ENCODE data around the gene YBX1. TPM values are rescaled to one million over a fixed set of nuclear protein-coding genes. Genes with fewer than 3 reads are reported as not detected.

Gene YBX1
- total RNA-seq, result 815 and 840 TPM in 2 replicates

DNA sequence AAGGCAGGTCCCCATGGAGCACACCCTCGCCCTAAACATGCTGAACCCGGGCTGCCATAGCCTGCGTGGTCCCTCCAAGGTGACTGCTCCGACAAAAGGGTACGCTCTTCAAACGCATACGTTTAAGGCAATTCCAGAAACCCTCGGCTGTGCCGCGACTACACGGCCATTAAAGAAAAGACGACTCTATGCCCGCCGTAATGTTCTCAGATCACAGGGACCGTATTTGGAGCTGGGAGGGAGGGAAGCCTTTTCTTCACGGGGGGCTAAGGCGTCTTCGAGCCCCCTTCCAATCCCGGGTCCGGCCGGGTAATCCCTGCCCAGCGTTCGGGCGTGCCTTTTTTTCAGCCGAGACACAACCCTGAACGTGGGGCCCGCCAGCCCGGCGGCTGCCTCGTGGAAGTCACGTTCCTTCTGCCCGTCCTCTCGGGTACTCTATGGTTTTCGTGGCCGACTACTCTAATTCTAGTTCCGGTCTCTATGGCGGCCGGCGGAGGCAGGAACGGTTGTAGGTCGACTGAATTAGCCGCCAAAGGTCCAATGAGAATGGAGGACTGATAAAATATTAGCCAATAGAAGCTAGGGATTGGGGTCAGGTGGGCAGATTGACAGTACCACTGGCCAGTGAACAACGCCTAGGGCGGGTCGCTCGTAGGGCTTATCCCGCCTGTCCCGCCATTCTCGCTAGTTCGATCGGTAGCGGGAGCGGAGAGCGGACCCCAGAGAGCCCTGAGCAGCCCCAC is at the start of gene YBX1:
Gene YBX1, plus strand, starts transcription at position 678 of the 743 bp plus-strand sequence. CDS start 148 bp downstream, outside the sequence.
- peaks cover 45% of the 10 kb centered on the region for H3K4me1 Mint-ChIP-seq (ENCODE audit: low read depth)
- H3K36me3 Mint-ChIP-seq (ENCODE audit: low read depth), result peaks cover 46% of the 10 kb centered on the region
- peak within 1 kb of the TSS; percentile 97 for H3K4me3 Mint-ChIP-seq (ENCODE audit: low read depth)
- no peaks in the 10 kb centered on the region for H3K27me3 Mint-ChIP-seq (ENCODE audit: low read depth)
- peak within 1 kb of the TSS; percentile 96 for H3K27ac Mint-ChIP-seq
- H3K9me3 Mint-ChIP-seq, result no peaks in the 10 kb centered on the region
- intact Hi-C loops (cut with micrococcal nuclease), result loop anchor here (1.0 to 10.0 kb wide), 7 partner anchors 24 to 1697 kb away; partner anchors contain the start of genes C1orf50, ELOVL1, FOXJ3 and P3H1
- peak; percentile 94 for DNase-seq (ENCODE audit: low spot score)

DNA sequence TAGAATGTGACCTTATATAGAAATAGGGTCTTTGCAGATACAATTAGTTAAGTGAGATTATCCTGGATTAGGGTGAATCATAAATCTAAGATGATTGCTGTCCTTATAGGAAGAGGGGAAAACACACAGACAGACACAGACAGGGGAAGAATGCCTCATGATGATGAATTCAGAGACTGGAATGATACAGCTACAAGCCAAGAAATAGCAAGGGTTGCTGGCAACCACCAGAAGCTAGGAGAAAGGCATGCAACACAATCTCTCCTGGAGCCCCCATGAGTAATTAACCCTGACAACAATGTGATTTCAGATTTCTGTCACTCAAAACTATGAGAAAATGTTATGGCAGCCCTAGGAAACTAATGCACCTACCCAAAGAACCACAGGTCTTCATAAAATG is 43.1 kb upstream of the YBX1 start:
- no peaks in the 10 kb centered on the region for H3K36me3 Mint-ChIP-seq (ENCODE audit: low read depth)
- H3K4me1 Mint-ChIP-seq (ENCODE audit: low read depth), result no peaks in the 10 kb centered on the region
- no peak for DNase-seq (ENCODE audit: low spot score)
- intact Hi-C loops (cut with micrococcal nuclease), result no loop called here
- no peak overlapping the region for H3K4me3 Mint-ChIP-seq (ENCODE audit: low read depth)
- no peaks in the 10 kb centered on the region for H3K9me3 Mint-ChIP-seq
- H3K27ac Mint-ChIP-seq, result no peak overlapping the region
- peaks cover 2% of the 10 kb centered on the region for H3K27me3 Mint-ChIP-seq (ENCODE audit: low read depth)

DNA sequence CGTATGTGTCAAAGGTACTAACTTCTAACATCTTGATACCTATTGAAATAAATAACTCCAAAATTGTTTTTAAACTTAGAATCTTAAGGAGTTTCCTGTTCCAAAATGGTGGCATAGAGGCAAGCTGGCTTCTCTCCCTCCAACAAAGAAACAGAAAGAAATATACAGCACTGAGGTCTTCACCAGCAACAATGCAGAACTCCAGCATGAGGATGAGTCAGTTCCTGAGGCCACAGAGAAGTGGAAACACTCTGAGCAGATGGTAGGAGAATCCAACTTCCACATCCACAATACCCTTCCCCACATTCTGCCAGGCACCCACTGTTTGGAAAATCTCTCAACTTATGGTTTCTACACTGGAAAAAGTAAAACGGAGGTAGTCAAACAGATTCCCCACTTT is 36.2 kb upstream of the YBX1 start:
- Mint-ChIP-seq H3K4me3 (ENCODE audit: low read depth) (no peak overlapping the region), H3K27me3 (ENCODE audit: low read depth) (peaks cover 11% of the 10 kb centered on the region), H3K27ac (no peak overlapping the region), H3K9me3 (peaks cover 4% of the 10 kb centered on the region), H3K36me3 (ENCODE audit: low read depth) (no peaks in the 10 kb centered on the region), H3K4me1 (ENCODE audit: low read depth) (no peaks in the 10 kb centered on the region)
- no peak for DNase-seq (ENCODE audit: low spot score)
- intact Hi-C loops (cut with micrococcal nuclease), result no loop called here

DNA sequence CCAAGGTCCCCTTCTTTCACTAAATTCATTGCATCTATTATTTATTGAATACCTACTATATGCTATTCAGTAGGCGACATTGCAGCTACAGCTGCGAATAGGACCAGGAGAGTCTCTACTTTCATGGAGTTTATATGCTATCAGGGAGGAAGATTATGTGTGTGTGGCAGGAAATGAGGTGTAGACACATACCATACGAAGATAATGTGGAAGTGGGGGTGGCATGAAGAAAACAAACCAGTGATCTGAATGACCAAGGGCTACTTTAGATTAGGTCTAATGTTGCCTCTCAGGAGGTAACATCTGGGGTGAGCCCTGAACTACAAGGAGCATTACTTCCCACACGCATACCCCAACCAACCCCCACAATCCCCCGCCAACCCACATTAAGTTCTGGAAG is 25.0 kb upstream of the YBX1 start:
- DNase-seq (ENCODE audit: low spot score), result no peak
- Mint-ChIP-seq H3K36me3 (ENCODE audit: low read depth) (peaks cover 30% of the 10 kb centered on the region), H3K27me3 (ENCODE audit: low read depth) (peaks cover 4% of the 10 kb centered on the region), H3K4me1 (ENCODE audit: low read depth) (peaks cover 37% of the 10 kb centered on the region), H3K9me3 (no peaks in the 10 kb centered on the region), H3K4me3 (ENCODE audit: low read depth) (peak overlapping the region; percentile 99), H3K27ac (peak overlapping the region; percentile 84)
- intact Hi-C loops (cut with micrococcal nuclease), result loop anchor here (5.0 kb wide), 1 partner anchor 190 kb away; the partner anchor contains the start of gene ZNF691

DNA sequence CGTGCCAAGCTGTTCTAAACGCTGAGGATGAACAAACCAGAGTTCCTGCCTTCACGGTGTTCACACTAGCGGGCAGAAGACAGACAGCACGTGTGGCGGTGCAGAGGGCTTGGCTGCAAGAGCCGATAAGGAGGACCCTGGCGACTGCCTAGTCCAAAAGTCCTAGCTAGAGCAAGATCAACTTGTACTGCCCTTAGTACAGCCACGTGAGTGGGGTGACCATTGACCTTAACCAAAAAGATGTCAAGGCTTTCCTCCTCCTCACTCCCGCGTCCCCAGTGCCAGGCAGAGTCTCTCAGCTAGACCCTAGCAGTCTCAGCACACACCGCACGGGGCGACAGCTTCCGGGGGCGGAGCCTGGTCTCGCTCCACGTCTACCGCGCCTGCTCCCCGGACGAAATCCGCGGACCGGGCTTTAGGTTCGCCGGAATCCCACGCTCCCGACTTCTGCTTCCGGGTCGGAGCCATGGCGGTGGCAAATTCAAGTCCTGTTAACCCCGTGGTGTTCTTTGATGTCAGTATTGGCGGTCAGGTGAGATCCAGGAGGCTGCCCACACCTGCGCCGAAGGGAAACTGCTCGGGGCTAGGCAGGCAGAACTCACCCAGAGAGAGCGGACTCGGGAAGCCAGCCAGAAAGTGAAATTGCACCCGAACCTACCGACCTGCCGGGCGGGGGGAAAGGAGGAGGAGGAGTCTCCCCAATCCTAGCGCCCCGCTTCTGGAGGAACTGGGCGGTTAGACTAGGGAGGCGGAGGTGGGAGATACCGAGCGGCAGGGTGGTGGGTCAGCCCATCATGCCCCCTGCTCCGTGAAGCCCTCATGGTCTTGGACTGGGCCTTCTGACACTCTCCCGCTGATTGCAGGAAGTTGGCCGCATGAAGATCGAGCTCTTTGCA is 24.0 kb upstream of the YBX1 start, which contains the start of gene PPIH:
Gene PPIH, plus strand, starts transcription at position 443 of the 896 bp plus-strand sequence. Its CDS starts 24 bp downstream, at position 467.
- intact Hi-C loops (cut with micrococcal nuclease), result loop anchor here (1.0 to 5.0 kb wide), 4 partner anchors 23 to 195 kb away; partner anchors contain the start of genes C1orf50, CCDC30, P3H1 and ZNF691
- Mint-ChIP-seq H3K27me3 (ENCODE audit: low read depth) (peaks cover 4% of the 10 kb centered on the region), H3K36me3 (ENCODE audit: low read depth) (peaks cover 34% of the 10 kb centered on the region), H3K27ac (peak within 1 kb of the TSS; percentile 97), H3K4me1 (ENCODE audit: low read depth) (peaks cover 37% of the 10 kb centered on the region), H3K9me3 (no peaks in the 10 kb centered on the region), H3K4me3 (ENCODE audit: low read depth) (peak within 1 kb of the TSS; percentile 99)
- DNase-seq (ENCODE audit: low spot score), result peak; percentile 93

DNA sequence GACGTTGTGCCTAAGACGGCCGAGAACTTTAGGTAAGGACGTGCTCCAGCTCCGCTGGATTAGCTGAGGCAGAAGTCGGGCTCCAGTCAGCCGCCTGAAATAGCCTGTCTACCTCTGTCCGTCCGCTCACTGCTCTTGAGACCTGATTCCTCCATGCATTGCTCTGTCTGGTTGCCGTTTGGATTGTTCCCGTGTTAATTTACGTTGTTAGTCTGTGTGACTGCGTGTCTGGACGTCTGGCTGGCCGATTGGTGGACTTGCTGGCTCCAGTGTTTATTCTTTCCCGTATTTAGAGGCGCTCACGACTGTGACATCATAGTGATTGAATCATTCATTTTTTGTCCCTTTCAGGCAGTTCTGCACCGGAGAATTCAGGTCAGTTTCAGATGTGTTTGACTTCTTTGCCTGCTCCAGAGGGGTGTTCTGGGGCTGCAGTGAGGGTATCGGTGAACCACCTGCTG is 23.3 kb upstream of the YBX1 start:
- H3K4me1 Mint-ChIP-seq (ENCODE audit: low read depth), result peaks cover 37% of the 10 kb centered on the region
- intact Hi-C loops (cut with micrococcal nuclease), result loop anchor here (1.0 to 5.0 kb wide), 4 partner anchors 22 to 196 kb away; partner anchors contain the start of genes C1orf50, CCDC30, P3H1 and ZNF691
- H3K4me3 Mint-ChIP-seq (ENCODE audit: low read depth), result peak overlapping the region; percentile 99
- H3K36me3 Mint-ChIP-seq (ENCODE audit: low read depth), result peaks cover 40% of the 10 kb centered on the region
- DNase-seq (ENCODE audit: low spot score), result no peak
- peak overlapping the region; percentile 97 for H3K27ac Mint-ChIP-seq
- no peaks in the 10 kb centered on the region for H3K27me3 Mint-ChIP-seq (ENCODE audit: low read depth)
- H3K9me3 Mint-ChIP-seq, result no peaks in the 10 kb centered on the region

DNA sequence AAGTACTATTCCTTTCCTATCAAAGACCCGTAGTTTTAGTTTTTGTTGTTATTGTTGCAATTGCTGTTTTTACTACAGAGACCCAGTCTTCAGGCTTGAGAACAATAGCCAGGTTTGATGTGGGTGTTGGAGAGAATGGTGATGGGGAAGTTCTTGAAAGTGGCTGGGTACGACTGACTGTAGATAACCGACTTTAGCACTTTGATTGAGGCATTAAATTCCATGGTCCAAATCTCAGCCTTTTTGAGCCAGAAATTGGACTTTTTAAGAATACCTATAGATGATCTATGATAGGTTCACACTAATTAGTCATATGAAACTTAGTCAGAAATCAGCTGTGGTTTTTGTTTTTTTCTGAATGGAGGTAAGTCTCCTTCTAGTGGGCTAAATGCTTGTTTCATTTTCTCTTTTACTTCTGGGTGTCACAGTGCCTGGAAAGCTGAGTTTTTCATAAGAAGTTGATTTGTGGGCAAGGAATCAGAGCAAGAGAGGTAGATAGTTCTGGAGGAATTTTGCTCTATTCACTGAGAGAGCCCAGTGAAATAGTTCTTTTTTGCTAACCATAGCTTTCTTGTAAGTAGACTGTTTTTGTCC is 21.2 kb upstream of the YBX1 start:
- intact Hi-C loops (cut with micrococcal nuclease), result no loop called here
- Mint-ChIP-seq H3K4me3 (ENCODE audit: low read depth) (peak overlapping the region; percentile 64), H3K27me3 (ENCODE audit: low read depth) (no peaks in the 10 kb centered on the region), H3K36me3 (ENCODE audit: low read depth) (peaks cover 58% of the 10 kb centered on the region), H3K4me1 (ENCODE audit: low read depth) (peaks cover 37% of the 10 kb centered on the region), H3K27ac (peak overlapping the region; percentile 79), H3K9me3 (no peaks in the 10 kb centered on the region)
- DNase-seq (ENCODE audit: low spot score), result no peak

DNA sequence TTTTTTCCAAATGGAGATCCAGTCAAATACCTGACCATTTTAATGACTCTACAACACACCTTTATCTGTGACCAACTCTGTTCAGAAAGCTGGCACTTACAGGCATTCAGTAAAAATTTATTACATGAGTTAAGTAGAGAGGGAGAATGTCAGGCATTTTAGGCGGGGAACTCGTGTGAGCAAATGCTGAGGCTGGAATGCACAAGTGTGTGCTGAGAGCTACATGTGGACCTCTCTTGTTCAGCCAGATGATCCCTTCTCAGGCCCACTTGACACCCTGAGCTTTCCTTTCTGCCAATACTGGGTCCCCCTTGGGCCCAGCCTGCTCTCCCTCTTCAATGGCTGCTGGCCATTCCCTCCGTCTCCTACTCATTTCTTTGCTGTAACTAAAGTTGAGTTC is 12.3 kb upstream of the YBX1 start:
- Mint-ChIP-seq H3K27ac (no peak overlapping the region), H3K27me3 (ENCODE audit: low read depth) (no peaks in the 10 kb centered on the region), H3K9me3 (no peaks in the 10 kb centered on the region), H3K4me3 (ENCODE audit: low read depth) (no peak overlapping the region), H3K36me3 (ENCODE audit: low read depth) (peaks cover 74% of the 10 kb centered on the region), H3K4me1 (ENCODE audit: low read depth) (peaks cover 2% of the 10 kb centered on the region)
- intact Hi-C loops (cut with micrococcal nuclease), result no loop called here
- no peak for DNase-seq (ENCODE audit: low spot score)

DNA sequence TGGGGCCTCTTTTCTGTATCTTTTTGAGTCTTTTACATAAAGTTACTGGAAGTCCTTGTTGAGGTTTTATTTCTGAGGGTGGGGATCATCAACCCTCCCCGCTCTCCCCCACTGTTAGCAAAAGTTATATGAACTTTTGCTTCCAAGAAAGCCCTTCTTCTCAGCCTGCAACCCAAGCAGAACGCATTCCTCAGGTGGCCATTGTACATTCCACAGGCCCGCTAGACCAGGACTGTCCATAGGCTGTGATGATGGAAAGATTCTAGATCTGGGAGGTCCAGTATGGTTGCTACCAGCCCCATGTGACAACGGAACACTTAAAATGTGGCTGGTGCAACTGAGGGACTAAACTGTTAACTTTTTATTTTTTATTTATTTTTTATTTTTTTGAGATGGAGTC is 11.8 kb upstream of the YBX1 start:
- H3K4me3 Mint-ChIP-seq (ENCODE audit: low read depth), result no peak overlapping the region
- no peaks in the 10 kb centered on the region for H3K27me3 Mint-ChIP-seq (ENCODE audit: low read depth)
- no peaks in the 10 kb centered on the region for H3K9me3 Mint-ChIP-seq
- intact Hi-C loops (cut with micrococcal nuclease), result no loop called here
- H3K27ac Mint-ChIP-seq, result no peak overlapping the region
- DNase-seq (ENCODE audit: low spot score), result no peak
- peaks cover 76% of the 10 kb centered on the region for H3K36me3 Mint-ChIP-seq (ENCODE audit: low read depth)
- peaks cover 2% of the 10 kb centered on the region for H3K4me1 Mint-ChIP-seq (ENCODE audit: low read depth)

DNA sequence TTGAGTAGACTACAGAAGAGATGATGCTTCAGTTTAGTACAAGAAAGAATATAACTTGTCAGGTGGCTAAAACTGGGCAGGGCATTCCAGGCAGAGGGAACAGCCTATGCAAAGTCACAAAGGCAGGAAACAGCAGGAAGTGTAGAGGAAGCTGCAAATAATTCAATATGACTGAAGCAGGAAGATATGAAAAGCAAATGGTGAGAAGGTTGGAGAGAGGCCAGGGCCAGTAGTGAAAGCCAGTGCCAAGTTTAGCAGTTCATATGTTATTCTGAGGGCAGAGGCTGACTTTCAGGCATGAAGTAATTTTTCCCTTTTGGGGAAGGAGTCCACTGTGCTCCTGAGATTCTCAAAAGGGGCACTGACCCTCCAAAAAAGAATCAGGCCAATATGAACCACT is 8.0 kb upstream of the YBX1 start:
- H3K9me3 Mint-ChIP-seq, result no peaks in the 10 kb centered on the region
- H3K27ac Mint-ChIP-seq, result no peak overlapping the region
- peaks cover 55% of the 10 kb centered on the region for H3K36me3 Mint-ChIP-seq (ENCODE audit: low read depth)
- no peaks in the 10 kb centered on the region for H3K27me3 Mint-ChIP-seq (ENCODE audit: low read depth)
- no peak for DNase-seq (ENCODE audit: low spot score)
- H3K4me3 Mint-ChIP-seq (ENCODE audit: low read depth), result no peak overlapping the region
- H3K4me1 Mint-ChIP-seq (ENCODE audit: low read depth), result peaks cover 2% of the 10 kb centered on the region
- intact Hi-C loops (cut with micrococcal nuclease), result no loop called here

DNA sequence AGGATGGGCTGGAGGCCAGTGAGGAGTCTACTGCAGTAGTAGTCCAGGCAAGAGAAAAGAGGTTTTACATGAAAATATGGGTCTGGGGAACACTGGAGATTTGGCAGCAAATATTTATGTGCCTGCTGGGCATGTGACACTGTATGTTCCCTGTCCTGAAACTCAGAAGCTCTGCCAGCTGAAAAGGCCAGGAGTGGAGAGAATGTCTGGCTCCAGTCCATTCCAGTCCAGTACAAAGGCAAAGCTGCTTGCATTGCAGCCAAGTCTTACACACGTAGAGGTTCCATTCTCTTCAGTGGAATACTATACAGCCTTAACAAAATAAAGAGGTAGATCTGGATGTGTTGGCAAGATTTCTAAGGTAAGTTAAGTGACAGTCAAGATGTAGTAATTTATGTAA is 7.5 kb upstream of the YBX1 start:
- Mint-ChIP-seq H3K9me3 (no peaks in the 10 kb centered on the region), H3K27ac (no peak overlapping the region)

DNA sequence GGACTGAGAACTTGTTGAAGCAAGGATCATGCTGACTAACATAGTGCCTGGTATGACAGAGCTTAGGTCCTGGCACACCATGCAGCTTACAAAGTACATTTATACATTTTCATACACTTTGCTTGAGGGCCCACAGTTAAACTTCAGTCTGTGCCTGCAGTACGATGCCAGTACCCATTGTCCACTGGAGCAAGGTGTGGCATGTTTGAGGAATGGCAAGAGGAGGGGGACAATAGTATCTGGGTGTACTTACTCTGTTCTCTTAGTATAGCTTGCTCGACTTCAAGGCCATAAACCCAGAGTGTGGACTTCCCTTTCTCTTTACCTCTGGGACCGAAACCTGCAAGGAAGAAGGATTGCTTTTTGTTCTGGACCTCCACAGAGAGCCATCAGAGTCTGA is 6.8 kb upstream of the YBX1 start:
- Mint-ChIP-seq H3K4me1 (ENCODE audit: low read depth) (peaks cover 7% of the 10 kb centered on the region), H3K36me3 (ENCODE audit: low read depth) (peaks cover 47% of the 10 kb centered on the region), H3K27me3 (ENCODE audit: low read depth) (no peaks in the 10 kb centered on the region), H3K27ac (no peak overlapping the region), H3K9me3 (no peaks in the 10 kb centered on the region), H3K4me3 (ENCODE audit: low read depth) (no peak overlapping the region)
- DNase-seq (ENCODE audit: low spot score), result no peak
- intact Hi-C loops (cut with micrococcal nuclease), result no loop called here

More for the DNA sequence above, 7.5 kb upstream of the YBX1 start:
- no peaks in the 10 kb centered on the region for H3K27me3 Mint-ChIP-seq (ENCODE audit: low read depth)
- peaks cover 2% of the 10 kb centered on the region for H3K4me1 Mint-ChIP-seq (ENCODE audit: low read depth)
- peaks cover 52% of the 10 kb centered on the region for H3K36me3 Mint-ChIP-seq (ENCODE audit: low read depth)
- H3K4me3 Mint-ChIP-seq (ENCODE audit: low read depth), result no peak overlapping the region
- no peak for DNase-seq (ENCODE audit: low spot score)
- intact Hi-C loops (cut with micrococcal nuclease), result no loop called here
